GM23248 (cell line): ENCODE measurements around the gene SHB. TPM values are rescaled to one million over a fixed set of nuclear protein-coding genes. Genes with fewer than 3 reads are reported as not detected.

Experiments
- DNase-seq: peaks from one replicate; pipeline ENCODE4 v3.0.0-alpha.2; 2015
- H2AFZ ChIP-seq: fragments of 200-600 bp; sonication (generic); 2 replicates; pipeline ENCODE4 v1.6.1; 2016; ENCODE audit warnings: antibody characterized with exemption
- H3F3A ChIP-seq: fragments of 200-600 bp; sonication (generic); 2 replicates; pipeline ENCODE4 v1.6.1; 2016; ENCODE audit warnings: mild to moderate bottlenecking, antibody characterized with exemption, mixed run types; ENCODE audit not compliant: insufficient read depth
- H3K27ac ChIP-seq: fragments of 200-600 bp; sonication (generic); 2 replicates; pipeline ENCODE4 v1.5.1; 2016; ENCODE audit warnings: mild to moderate bottlenecking
- H3K27me3 ChIP-seq: fragments of 200-600 bp; sonication (generic); replicated peaks from 2 replicates; pipeline ENCODE4 v1.6.1; 2016; ENCODE audit warnings: mild to moderate bottlenecking; ENCODE audit not compliant: insufficient read depth
- H3K36me3 ChIP-seq: fragments of 200-600 bp; sonication (generic); 2 replicates; pipeline ENCODE4 v1.6.1; 2016; ENCODE audit warnings: low read depth, mild to moderate bottlenecking
- H3K4me1 ChIP-seq: fragments of 200-600 bp; sonication (generic); 2 replicates; pipeline ENCODE4 v1.6.1; 2016; ENCODE audit warnings: mild to moderate bottlenecking; ENCODE audit not compliant: insufficient read depth
- H3K4me2 ChIP-seq: fragments of 200-600 bp; sonication (generic); one replicate; pipeline ENCODE4 v1.6.1; 2016; ENCODE audit warnings: mild to moderate bottlenecking; ENCODE audit not compliant: unreplicated experiment
- H3K4me3 ChIP-seq: fragments of 200-600 bp; sonication (generic); 2 replicates; pipeline ENCODE4 v1.5.1; 2016; ENCODE audit warnings: mild to moderate bottlenecking
- H3K79me2 ChIP-seq: fragments of 200-600 bp; sonication (generic); 2 replicates; pipeline ENCODE4 v1.6.1; 2016; ENCODE audit warnings: mild to moderate bottlenecking; ENCODE audit not compliant: insufficient read depth
- H3K9ac ChIP-seq: fragments of 200-600 bp; sonication (generic); 2 replicates; pipeline ENCODE4 v1.6.1; 2016; ENCODE audit warnings: mild to moderate bottlenecking
- H3K9me2 ChIP-seq: fragments of 200-600 bp; sonication (generic); 2 replicates; pipeline ENCODE4 v1.6.1; 2016; ENCODE audit warnings: mixed run types, mild to moderate bottlenecking, moderate library complexity; ENCODE audit not compliant: insufficient read depth
- H3K9me3 ChIP-seq: fragments of 200-600 bp; sonication (generic); one replicate; pipeline ENCODE4 v1.6.1; 2017; ENCODE audit warnings: low read depth
- H4K20me1 ChIP-seq: fragments of 200-600 bp; sonication (generic); 2 replicates; pipeline ENCODE4 v1.6.0; 2016; ENCODE audit not compliant: insufficient read depth
- EZH2 ChIP-seq: fragments of 200-600 bp; sonication (generic); IDR thresholded peaks from 2 replicates; pipeline ENCODE4 v1.6.1; 2018; ENCODE audit warnings: antibody characterized with exemption, mild to moderate bottlenecking; ENCODE audit not compliant: insufficient read depth, poor library complexity, severe bottlenecking
- EZH2phosphoT487 ChIP-seq: fragments of 200-600 bp; sonication (generic); IDR thresholded peaks from 2 replicates; pipeline ENCODE4 v1.6.1; 2018; ENCODE audit warnings: antibody characterized with exemption, moderate library complexity, mild to moderate bottlenecking, low read depth; ENCODE audit not compliant: insufficient read depth
- WGBS, 2 experiments: methylation state at CpG; one replicate each; pipeline ENCODE4 v1.1.6; 2015 to 2017; ENCODE audit warnings: low lambda C conversion rate in 2 of 2, low coverage in 1 of 2; ENCODE audit errors: missing lambda C conversion rate in 2 of 2; 5-methylcytosine and 5-hydroxymethylcytosine counted together
- in situ Hi-C: fragments of 300-500 bp; cut with MboI; formaldehyde crosslinking; loops from 2 replicates; pipeline ENCODE4 v1.15.0; 2020
- polyA plus RNA-seq: library from polyadenylated mRNA; unstranded; fragments of >200 nt; fragmentation: Nextera tagmentation; extraction: Ambion mirVana; gene quantifications from 2 replicates; pipeline ENCODE4 v1.2.1, GENCODE V29; 2016
- total RNA-seq: library from RNA; depleted of rRNA; stranded (reverse); fragments of >200 nt; shearing (Covaris generic); gene quantifications from 2 replicates; pipeline ENCODE4 v1.2.3, GENCODE V29; 2014

Gene SHB
- total and polyA plus RNA-seq, 2 experiments from 2014 or later: 3.9 to 11.1 TPM

GRCh38 chr9:38003946-38004808 is 64.8 kb downstream of the SHB start:
- no peak overlapping the region for H3K4me2 ChIP-seq
- H3K4me1 ChIP-seq: peaks cover 26% of the 10 kb centered on the region
- no peaks in the 10 kb centered on the region for H4K20me1 ChIP-seq
- no peak overlapping the region for H2AFZ ChIP-seq
- H3K9me3 ChIP-seq: no peaks in the 10 kb centered on the region
- no peak overlapping the region for H3K27ac ChIP-seq
- no peaks in the 10 kb centered on the region for H3K9me2 ChIP-seq
- H3K79me2 ChIP-seq: peaks cover 63% of the 10 kb centered on the region
- in situ Hi-C loops: no loop called here
- H3K9ac ChIP-seq: no peak overlapping the region
- no peaks in the 10 kb centered on the region for H3K36me3 ChIP-seq
- no peak for DNase-seq
- H3K27me3 ChIP-seq: no peaks in the 10 kb centered on the region
- peaks cover 6% of the 10 kb centered on the region; the same call in 1 of the 2 replicates for H3F3A ChIP-seq
- no peak for TF ChIP-seq EZH2
- TF ChIP-seq EZH2phosphoT487: no peak
- no peak overlapping the region for H3K4me3 ChIP-seq
- 94 to 95% methylated on average over 16 to 17 of the region's 17 CpGs for WGBS, 2 experiments

GRCh38 chr9:38003230-38003629 is 65.8 kb downstream of the SHB start:
- Histone ChIP-seq H3K9me3 (no peaks in the 10 kb centered on the region), H3K36me3 (no peaks in the 10 kb centered on the region), H3K27me3 (no peaks in the 10 kb centered on the region), H3K4me3 (no peak overlapping the region), H3K4me2 (no peak overlapping the region), H3K9me2 (no peaks in the 10 kb centered on the region), H3K79me2 (peaks cover 69% of the 10 kb centered on the region), H3K27ac (no peak overlapping the region), H3K9ac (no peak overlapping the region), H3K4me1 (peaks cover 24% of the 10 kb centered on the region), H2AFZ (no peak overlapping the region), H4K20me1 (no peaks in the 10 kb centered on the region), H3F3A (peaks cover 11% of the 10 kb centered on the region)
- in situ Hi-C loops: no loop called here
- WGBS, 2 experiments: 83 to 86% methylated on average over 8 of the region's 8 CpGs
- TF ChIP-seq EZH2: no peak
- no peak for TF ChIP-seq EZH2phosphoT487
- no peak for DNase-seq

GRCh38 chr9:38001430-38001829 is 67.6 kb downstream of the SHB start:
- Histone ChIP-seq H3K27me3 (no peaks in the 10 kb centered on the region), H3K4me3 (no peak overlapping the region), H3K4me2 (no peak overlapping the region), H3K9me3 (no peaks in the 10 kb centered on the region), H3K79me2 (peaks cover 69% of the 10 kb centered on the region), H3K9ac (no peak overlapping the region), H3K9me2 (no peaks in the 10 kb centered on the region), H2AFZ (no peak overlapping the region), H3K4me1 (peaks cover 17% of the 10 kb centered on the region), H4K20me1 (no peaks in the 10 kb centered on the region), H3F3A (peaks cover 5% of the 10 kb centered on the region; the same call in 1 of the 2 replicates), H3K27ac (no peak overlapping the region), H3K36me3 (no peaks in the 10 kb centered on the region)
- WGBS, 2 experiments: 82 to 84% methylated on average over 7 of the region's 7 CpGs
- in situ Hi-C loops: no loop called here
- no peak for TF ChIP-seq EZH2phosphoT487
- no peak for TF ChIP-seq EZH2
- no peak for DNase-seq

- no peak overlapping the region for H3K4me3 ChIP-seq
- H3K36me3 ChIP-seq: no peaks in the 10 kb centered on the region
- peaks cover 67% of the 10 kb centered on the region for H3K79me2 ChIP-seq
- no peaks in the 10 kb centered on the region for H4K20me1 ChIP-seq
- 99% methylated on average over 5 of the region's 5 CpGs for WGBS, 2 experiments
- H3K27me3 ChIP-seq: no peaks in the 10 kb centered on the region
- H3K9ac ChIP-seq: no peak overlapping the region
- in situ Hi-C loops: no loop called here
- H3K4me1 ChIP-seq: peaks cover 18% of the 10 kb centered on the region
- no peaks in the 10 kb centered on the region for H3K9me2 ChIP-seq
- H3K9me3 ChIP-seq: no peaks in the 10 kb centered on the region
- no peak for TF ChIP-seq EZH2phosphoT487
- H3K27ac ChIP-seq: no peak overlapping the region
- DNase-seq: no peak
- peaks cover 5% of the 10 kb centered on the region; the same call in 1 of the 2 replicates for H3F3A ChIP-seq
- H2AFZ ChIP-seq: no peak overlapping the region
- no peak overlapping the region for H3K4me2 ChIP-seq
Measured at GRCh38 chr9:38000735-38001134, 68.3 kb downstream of the SHB start.

GRCh38 chr9:38000332-38000731 is 68.7 kb downstream of the SHB start:
- 93 to 94% methylated on average over 9 of the region's 9 CpGs for WGBS, 2 experiments
- no peak overlapping the region for H3K27ac ChIP-seq
- no peak overlapping the region for H2AFZ ChIP-seq
- peaks cover 22% of the 10 kb centered on the region for H3K4me1 ChIP-seq
- no peak overlapping the region for H3K4me3 ChIP-seq
- in situ Hi-C loops: no loop called here
- DNase-seq: no peak
- TF ChIP-seq EZH2 (no peak), EZH2phosphoT487 (no peak)
- peaks cover 5% of the 10 kb centered on the region; the same call in 1 of the 2 replicates for H3F3A ChIP-seq
- H4K20me1 ChIP-seq: no peaks in the 10 kb centered on the region
- no peaks in the 10 kb centered on the region for H3K36me3 ChIP-seq
- H3K9me2 ChIP-seq: no peaks in the 10 kb centered on the region
- H3K27me3 ChIP-seq: no peaks in the 10 kb centered on the region
- peaks cover 66% of the 10 kb centered on the region for H3K79me2 ChIP-seq
- no peak overlapping the region for H3K4me2 ChIP-seq
- H3K9me3 ChIP-seq: no peaks in the 10 kb centered on the region
- H3K9ac ChIP-seq: no peak overlapping the region
